ENCODE results near the gene NECTIN4. TPM values are rescaled to one million over a fixed set of nuclear protein-coding genes. Genes with fewer than 3 reads are reported as not detected.

NECTIN4 gene
- total and polyA plus RNA-seq, 2 of the 8 experiments (the other 6 are each of a cell fraction or from before 2014, with no cell fraction given) = 0.19 to 0.71 TPM

GRCh38 chr1:161133220-161133740 is 43.9 kb upstream of the NECTIN4 start:
- peaks cover 9% of the 10 kb centered on the region for H3K79me1 ChIP-seq (ENCODE audit: low read depth, low read length)
- H3K4me1 ChIP-seq (replicated peaks in 1 of 4; ENCODE audit: control insufficient read depth in 3 of 4, insufficient read depth in 4 of 4, low read length in 3 of 4) = no peaks in the 10 kb centered on the region; a peak in 1 of 7 replicates
- FAIRE-seq = peak; percentile 13
- no peak overlapping the region for H2BK120ac ChIP-seq (replicated peaks; ENCODE audit: low read depth, low read length)
- no peaks in the 10 kb centered on the region for H3K9me3 ChIP-seq (ENCODE audit: insufficient read depth in 2 of 2, low read depth in 1 of 2, low read length in 1 of 2)
- H3K14ac ChIP-seq (ENCODE audit: insufficient read length) = no peak overlapping the region
- peak overlapping the region; percentile 46 for H4K91ac ChIP-seq (replicated peaks; ENCODE audit: insufficient read length, low read length)
- H4K5ac ChIP-seq (ENCODE audit: insufficient read length, low read depth, low read length) = peak overlapping the region; percentile 25
- no peak for TF ChIP-seq NRF1 (IDR thresholded peaks at IDR 0.05; ENCODE audit: low read depth, low read length)
- 0 out of 4 replicates have a peak, but pooled peaks of 1 of the 2 experiments have one; percentile 10 for TF ChIP-seq SIN3A (conservative IDR thresholded peaks at IDR 0.05 in 1 of 2, IDR thresholded peaks at IDR 0.05 in 1 of 2; ENCODE audit: low read depth in 1 of 2, low read length in 2 of 2)
- 0 out of 3 replicates have a peak, but pooled peaks of 1 of the 2 experiments have one; percentile 6 for TF ChIP-seq POLR2A (IDR thresholded peaks at IDR 0.05; ENCODE audit: control extremely low read depth in 1 of 2, low read depth in 2 of 2, low read length in 2 of 2)
- TF ChIP-seq ASH2L (IDR thresholded peaks at IDR 0.05; ENCODE audit: low read length) = peak; percentile 91
- TF ChIP-seq KDM4A (IDR thresholded peaks at IDR 0.05; ENCODE audit: low read depth, low read length, severe bottlenecking) = peak; percentile 18
- 0 out of 2 replicates have a peak overlapping the region, but pooled peaks have one; percentile 26 for H4K8ac ChIP-seq (ENCODE audit: extremely low read depth, insufficient read depth, low read length)
- H3K79me2 ChIP-seq (ENCODE audit: control insufficient read depth in 1 of 2, insufficient read depth in 2 of 2, low read length in 2 of 2) = peaks cover 0 to 42% of the 10 kb centered on the region in 2 experiments; a peak in 3 of 4 replicates
- no peak overlapping the region for H3K23ac ChIP-seq (ENCODE audit: insufficient read length)
- H2BK15ac ChIP-seq (ENCODE audit: low read length) = no peak overlapping the region
- H2AFZ ChIP-seq (ENCODE audit: low read length) = peak overlapping the region; percentile 51; the same call in 1 of the 2 replicates
- ChIA-PET CTCF (ENCODE audit: partially characterized antibody) (interaction anchor here (1.2 to 2.7 kb wide), 5 partner anchors 19 to 39 kb away, joined by 3 to 10 read pairs (median 4); partner anchors contain the start of genes PPOX and UFC1), POLR2A (ENCODE audit: partially characterized antibody) (interaction anchor here (0.7 to 9.6 kb wide), 21 partner anchors 8 to 179 kb away, joined by 3 to 130 read pairs (median 5); partner anchors contain the start of genes ADAMTS4, B4GALT3, F11R and KLHDC9)
- H2BK12ac ChIP-seq (ENCODE audit: low read depth, low read length) = peak overlapping the region; percentile 91; the same call in 1 of the 2 replicates
- H3K9ac ChIP-seq (replicated peaks in 1 of 4; ENCODE audit: extremely low read depth in 1 of 4, low read depth in 3 of 4, low read length in 3 of 4) = peak overlapping the region; percentile 75 to 85 (median 80)
- H3K4me2 ChIP-seq (ENCODE audit: insufficient read depth in 1 of 2, low read depth in 2 of 2, low read length in 2 of 2) = peak overlapping the region; percentile 78
- H2BK20ac ChIP-seq (ENCODE audit: low read length) = no peak overlapping the region
- H2AK5ac ChIP-seq (ENCODE audit: low read depth, low read length) = no peak overlapping the region
- H3K4ac ChIP-seq (replicated peaks; ENCODE audit: insufficient read length, low read depth, low read length) = peak overlapping the region; percentile 70
- peak overlapping the region; percentile 71 to 97 (median 84) for H3K4me3 ChIP-seq (ENCODE audit: extremely low read depth in 1 of 4, insufficient read depth in 2 of 4, low read depth in 3 of 4, low read length in 4 of 4)
- peaks cover 0 to 14% (median 4%) of the 10 kb centered on the region in 4 experiments; a peak in 3 of 8 replicates for H3K36me3 ChIP-seq (ENCODE audit: control insufficient read depth in 2 of 4, insufficient read depth in 4 of 4, low read length in 3 of 4)
- no peaks in the 10 kb centered on the region for H3K27me3 ChIP-seq (replicated peaks in 1 of 4; ENCODE audit: control insufficient read depth in 3 of 4, extremely low read depth in 1 of 4, insufficient read depth in 3 of 4, low read length in 3 of 4)
- H3K27ac ChIP-seq (ENCODE audit: low read depth, low read length) = peak overlapping the region; percentile 95
- H3K23me2 ChIP-seq (ENCODE audit: low read depth, low read length) = peaks cover 9% of the 10 kb centered on the region
- WGBS, 2 experiments (ENCODE audit: extremely low coverage in 1 of 2, insufficient coverage in 1 of 2, insufficient read length in 1 of 2, insufficient replicate concordance in 2 of 2, low coverage in 1 of 2, low lambda C conversion rate in 2 of 2, missing lambda C conversion rate in 1 of 2) = 2% methylated on average over 11 of the region's 11 CpGs; no CpG with 5 or more reads in 1 of the 2 experiments
- peak overlapping the region; percentile 88 for H2BK5ac ChIP-seq (ENCODE audit: low read depth, low read length)
- H3K18ac ChIP-seq (ENCODE audit: extremely low read depth, low read length) = peak overlapping the region; percentile 53
- H4K20me1 ChIP-seq (replicated peaks in 1 of 2; ENCODE audit: control insufficient read depth in 1 of 2, insufficient read depth in 2 of 2, low read length in 2 of 2) = peaks cover 2 to 4% of the 10 kb centered on the region in 2 experiments
- no peak for DNase-seq (ENCODE audit: low read depth in 1 of 2, low spot score in 2 of 2)
- H3K56ac ChIP-seq (replicated peaks; ENCODE audit: insufficient read length, low read depth, low read length) = peak overlapping the region; percentile 23
